SJSA1 (cell line): ENCODE measurements around the gene BBS7. TPM values are rescaled to one million over a fixed set of nuclear protein-coding genes. Genes with fewer than 3 reads are reported as not detected.

Source experiments
- DNase-seq, 2 experiments: peaks; one replicate each; pipeline ENCODE4 v3.0.0-alpha.2; 2015 to 2020; ENCODE audit warnings: low spot score in 2 of 2, low read depth in 1 of 2
- H3K27ac ChIP-seq: fragments of 250-450 bp; sonication (Bioruptor Pico); 2 replicates; pipeline ENCODE4 v1.5.1; 2020; ENCODE audit warnings: mild to moderate bottlenecking, moderate library complexity
- H3K27me3 ChIP-seq: fragments of 250-450 bp; sonication (Bioruptor Pico); replicated peaks from 2 replicates; pipeline ENCODE4 v1.5.1; 2020; ENCODE audit warnings: mild to moderate bottlenecking, moderate library complexity
- H3K36me3 ChIP-seq: fragments of 250-450 bp; sonication (Bioruptor Pico); 2 replicates; pipeline ENCODE4 v1.5.1; 2020; ENCODE audit warnings: mild to moderate bottlenecking
- H3K4me1 ChIP-seq: fragments of 250-450 bp; sonication (Bioruptor Pico); replicated peaks from 2 replicates; pipeline ENCODE4 v1.6.1; 2021; ENCODE audit warnings: mild to moderate bottlenecking
- H3K4me3 ChIP-seq: fragments of 250-450 bp; sonication (Bioruptor Pico); 2 replicates; pipeline ENCODE4 v1.5.1; 2020; ENCODE audit warnings: mild to moderate bottlenecking
- H3K9me3 ChIP-seq: fragments of 250-450 bp; sonication (Bioruptor Pico); replicated peaks from 2 replicates; pipeline ENCODE4 v1.5.1; 2020; ENCODE audit warnings: mild to moderate bottlenecking
- total RNA-seq: library from RNA; depleted of rRNA; stranded (reverse); fragments of >200 nt; shearing (Covaris generic); gene quantifications from 2 replicates; pipeline ENCODE4 v1.2.3, GENCODE V29; 2014; rRNA removed

BBS7 gene
- total RNA-seq, 1 experiment from 2014 or later = 18.8 TPM

GRCh38 chr4:121777625-121778024 lies 92.6 kb downstream of the BBS7 start:
- H3K27ac ChIP-seq = no peak overlapping the region

GRCh38 chr4:121776610-121777401 lies 93.5 kb downstream of the BBS7 start:
- no peak for DNase-seq
- Histone ChIP-seq H3K9me3 (no peaks in the 10 kb centered on the region), H3K27ac (no peak overlapping the region), H3K4me3 (no peak overlapping the region), H3K27me3 (no peaks in the 10 kb centered on the region), H3K36me3 (no peaks in the 10 kb centered on the region), H3K4me1 (peaks cover 9% of the 10 kb centered on the region)

More at GRCh38 chr4:121777625-121778024, 92.6 kb downstream of the BBS7 start:
- Histone ChIP-seq H3K27me3 (no peaks in the 10 kb centered on the region), H3K36me3 (no peaks in the 10 kb centered on the region), H3K4me3 (no peak overlapping the region), H3K4me1 (peaks cover 9% of the 10 kb centered on the region), H3K9me3 (no peaks in the 10 kb centered on the region)
- DNase-seq = no peak

Other genes with a start within 250 kb of the BBS7 start
- gene ANXA5, start 173.5 kb downstream of the BBS7 start, total RNA-seq = 1,014 and 1,022 TPM in 2 replicates
- 0.26 TPM in 1 of 2 replicates, not detected in the other for gene SMIM43, start 105.3 kb downstream of the BBS7 start, total RNA-seq
- 93.3 and 134 TPM in 2 replicates for gene EXOSC9, start 69.2 kb downstream of the BBS7 start, total RNA-seq
- 273 and 318 TPM in 2 replicates for gene CCNA2, start 46.6 kb downstream of the BBS7 start, total RNA-seq
- gene TRPC3, start 81.6 kb upstream of the BBS7 start, total RNA-seq = 1.3 and 3.3 TPM in 2 replicates